ENCODE measurements around the gene ZBTB20. TPM values are rescaled to one million over a fixed set of nuclear protein-coding genes. Genes with fewer than 3 reads are reported as not detected.

Gene ZBTB20
- total RNA-seq, 1 experiment from 2014 or later: 12.8 TPM

DNA sequence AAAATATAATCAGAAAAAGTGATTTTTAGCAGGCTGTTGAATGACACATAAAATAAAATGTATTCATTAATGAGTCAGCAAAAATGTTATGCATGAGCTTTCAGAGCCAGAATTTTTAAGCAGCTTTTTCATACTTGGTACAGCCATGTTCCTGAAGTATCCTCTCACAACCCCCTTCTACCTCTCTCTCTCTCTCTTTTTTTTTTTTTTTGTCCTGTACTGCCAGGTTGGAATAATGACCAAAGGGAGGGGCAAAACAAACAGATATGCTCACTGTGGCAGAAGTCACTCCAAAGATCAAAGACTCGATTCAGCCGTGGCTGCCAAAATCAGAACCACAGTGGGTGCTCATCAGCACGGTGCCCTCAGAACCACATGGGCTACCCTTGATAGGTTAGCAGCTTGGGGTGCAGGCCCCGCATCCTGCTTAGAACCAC is 383.0 kb downstream of the ZBTB20 start:
- Histone ChIP-seq H3K36me3 (ENCODE audit: control insufficient read depth, insufficient read depth, low read length) (no peaks in the 10 kb centered on the region), H3K9me3 (no peaks in the 10 kb centered on the region; the same call in 1 of the 2 replicates), H3K4me3 (ENCODE audit: low read depth, low read length) (no peak overlapping the region), H3K4me1 (peaks cover 8% of the 10 kb centered on the region; the same call in 1 of the 2 replicates), H3K27me3 (replicated peaks; ENCODE audit: control insufficient read depth, insufficient read depth, low read length) (no peaks in the 10 kb centered on the region)
- H3K9me3 Mint-ChIP-seq (ENCODE audit: unreplicated experiment): no peaks in the 10 kb centered on the region
- no peak for TF ChIP-seq CTCF (IDR thresholded peaks at IDR 0.05; ENCODE audit: insufficient read depth in 1 of 2, low read depth in 1 of 2, low read length in 1 of 2, severe bottlenecking in 1 of 2, unreplicated experiment in 1 of 2)
- no peaks in the 10 kb centered on the region for H3K36me3 Mint-ChIP-seq (ENCODE audit: insufficient read depth, unreplicated experiment)
- intact Hi-C loops (cut with micrococcal nuclease; ENCODE audit: unreplicated experiment): no loop called here
- ChIA-PET POLR2A (no interaction called here), CTCF (no interaction called here)
- peaks cover 6% of the 10 kb centered on the region for H3K4me1 Mint-ChIP-seq (ENCODE audit: low read depth, unreplicated experiment)
- no peaks in the 10 kb centered on the region for H3K27me3 Mint-ChIP-seq (ENCODE audit: insufficient read depth, unreplicated experiment)
- BruUV-seq (replicated peaks): no TSS peak
- H3K4me3 Mint-ChIP-seq (ENCODE audit: unreplicated experiment): no peak overlapping the region
- no peak for DNase-seq
- no peak overlapping the region for H3K27ac Mint-ChIP-seq (ENCODE audit: unreplicated experiment)

DNA sequence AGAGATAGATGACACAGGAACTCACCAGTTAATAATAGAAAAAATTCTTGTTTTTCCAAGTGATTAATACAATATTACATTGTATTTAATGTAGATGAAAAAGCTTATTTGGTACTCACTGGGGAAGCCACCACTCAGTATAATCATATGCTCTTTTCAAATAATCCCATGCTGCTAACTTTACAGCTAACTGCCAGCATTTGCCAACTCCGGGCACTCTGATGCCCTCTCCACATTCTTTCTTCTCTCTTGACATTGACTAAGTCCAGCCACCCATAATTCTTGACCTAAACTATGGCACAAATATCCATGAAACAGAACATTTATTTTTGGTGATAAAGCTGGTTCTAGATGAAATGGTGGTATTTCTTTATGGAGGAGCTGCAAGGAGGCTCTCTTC is 384.9 kb downstream of the ZBTB20 start:
- POLR2A ChIA-PET: no interaction called here
- intact Hi-C loops (cut with micrococcal nuclease; ENCODE audit: unreplicated experiment): no loop called here
- Histone ChIP-seq H3K4me3 (ENCODE audit: low read depth, low read length) (no peak overlapping the region), H3K9me3 (no peaks in the 10 kb centered on the region; the same call in 1 of the 2 replicates), H3K36me3 (ENCODE audit: control insufficient read depth, insufficient read depth, low read length) (no peaks in the 10 kb centered on the region), H3K4me1 (peaks cover 8% of the 10 kb centered on the region; the same call in 1 of the 2 replicates), H3K27me3 (replicated peaks; ENCODE audit: control insufficient read depth, insufficient read depth, low read length) (no peaks in the 10 kb centered on the region)
- H3K9me3 Mint-ChIP-seq (ENCODE audit: unreplicated experiment): no peaks in the 10 kb centered on the region
- no peaks in the 10 kb centered on the region for H3K36me3 Mint-ChIP-seq (ENCODE audit: insufficient read depth, unreplicated experiment)
- no TSS peak for BruUV-seq (replicated peaks)
- peaks cover 6% of the 10 kb centered on the region for H3K4me1 Mint-ChIP-seq (ENCODE audit: low read depth, unreplicated experiment)
- CTCF ChIA-PET: no interaction called here
- no peaks in the 10 kb centered on the region for H3K27me3 Mint-ChIP-seq (ENCODE audit: insufficient read depth, unreplicated experiment)
- DNase-seq: no peak
- H3K4me3 Mint-ChIP-seq (ENCODE audit: unreplicated experiment): no peak overlapping the region
- no peak overlapping the region for H3K27ac Mint-ChIP-seq (ENCODE audit: unreplicated experiment)
- no peak for TF ChIP-seq CTCF (IDR thresholded peaks at IDR 0.05; ENCODE audit: insufficient read depth in 1 of 2, low read depth in 1 of 2, low read length in 1 of 2, severe bottlenecking in 1 of 2, unreplicated experiment in 1 of 2)

DNA sequence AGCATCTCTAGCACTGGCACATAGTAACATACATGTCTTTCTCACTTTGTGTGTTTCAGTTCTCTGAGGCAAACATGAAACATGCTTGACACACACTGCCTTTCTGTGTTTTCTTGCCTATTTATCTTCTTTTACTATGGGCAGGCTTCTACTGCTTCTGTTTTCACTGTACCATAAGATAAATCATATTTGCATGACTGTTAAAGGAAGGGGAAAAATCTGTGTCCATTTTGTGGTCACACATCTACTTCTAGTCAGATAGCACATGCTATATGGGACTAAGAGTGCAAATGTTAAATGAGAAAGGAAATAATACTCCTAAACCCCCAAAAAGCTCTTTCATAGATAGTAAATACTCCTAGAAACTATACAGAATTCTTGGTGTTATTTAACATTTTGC is 386.4 kb downstream of the ZBTB20 start:
- Mint-ChIP-seq H3K27ac (ENCODE audit: unreplicated experiment) (no peak overlapping the region), H3K4me3 (ENCODE audit: unreplicated experiment) (no peak overlapping the region), H3K36me3 (ENCODE audit: insufficient read depth, unreplicated experiment) (no peaks in the 10 kb centered on the region), H3K9me3 (ENCODE audit: unreplicated experiment) (no peaks in the 10 kb centered on the region), H3K27me3 (ENCODE audit: insufficient read depth, unreplicated experiment) (no peaks in the 10 kb centered on the region), H3K4me1 (ENCODE audit: low read depth, unreplicated experiment) (peaks cover 6% of the 10 kb centered on the region)
- no peak for DNase-seq
- Histone ChIP-seq H3K4me3 (ENCODE audit: low read depth, low read length) (no peak overlapping the region), H3K4me1 (peaks cover 8% of the 10 kb centered on the region; the same call in 1 of the 2 replicates), H3K36me3 (ENCODE audit: control insufficient read depth, insufficient read depth, low read length) (no peaks in the 10 kb centered on the region), H3K27me3 (replicated peaks; ENCODE audit: control insufficient read depth, insufficient read depth, low read length) (no peaks in the 10 kb centered on the region), H3K9me3 (no peaks in the 10 kb centered on the region)
- intact Hi-C loops (cut with micrococcal nuclease; ENCODE audit: unreplicated experiment): no loop called here
- ChIA-PET POLR2A (no interaction called here), CTCF (no interaction called here)
- no peak for TF ChIP-seq CTCF (IDR thresholded peaks at IDR 0.05; ENCODE audit: insufficient read depth in 1 of 2, low read depth in 1 of 2, low read length in 1 of 2, severe bottlenecking in 1 of 2, unreplicated experiment in 1 of 2)
- BruUV-seq (replicated peaks): no TSS peak

Data from Caco-2 (cell line).